Liver (tissue), 9 donors: ENCODE measurements around the gene SERPINA10. TPM values are rescaled to one million over a fixed set of nuclear protein-coding genes. Genes with fewer than 3 reads are reported as not detected.

Source experiments
- DNase-seq: peaks from one replicate; pipeline ENCODE4 v3.0.0-alpha.2; 2017; ENCODE audit warnings: low spot score
- H3K27ac ChIP-seq, 2 donors: one replicate each; pipeline ENCODE4 v1.7.0; 2013; ENCODE audit warnings: inconsistent platforms in 2 of 2, low read length in 2 of 2, control low read depth in 1 of 2, low read depth in 1 of 2, mild to moderate bottlenecking in 1 of 2
- H3K27me3 ChIP-seq, 4 donors: one replicate each; pipeline versions ENCODE4 v1.6.1 to v1.7.0; 2013; ENCODE audit warnings: low read length in 3 of 4, inconsistent platforms in 1 of 4, mild to moderate bottlenecking in 1 of 4, moderate library complexity in 1 of 4; ENCODE audit not compliant: control insufficient read depth in 4 of 4, insufficient read depth in 4 of 4
- H3K36me3 ChIP-seq, 4 donors: one replicate each; pipeline versions ENCODE4 v1.6.1 to v1.7.0; 2013; ENCODE audit warnings: low read length in 3 of 4, mild to moderate bottlenecking in 3 of 4, low read depth in 1 of 4, moderate library complexity in 1 of 4; ENCODE audit not compliant: control insufficient read depth in 4 of 4, insufficient read depth in 3 of 4
- H3K4me1 ChIP-seq, 4 donors: one replicate each; pipeline versions ENCODE4 v1.6.1 to v1.7.0; 2013; ENCODE audit warnings: low read length in 3 of 4, mild to moderate bottlenecking in 3 of 4, moderate library complexity in 1 of 4; ENCODE audit not compliant: control insufficient read depth in 4 of 4, insufficient read depth in 4 of 4
- H3K4me3 ChIP-seq, 3 donors: one replicate each; pipeline versions ENCODE4 v1.6.1 to v1.7.0; 2013; ENCODE audit warnings: low read length in 3 of 3, control low read depth in 1 of 3, low read depth in 1 of 3, mild to moderate bottlenecking in 1 of 3
- H3K9ac ChIP-seq, 2 donors: one replicate each; pipeline ENCODE4 v1.7.0; 2013; ENCODE audit warnings: low read length in 2 of 2, mild to moderate bottlenecking in 2 of 2, moderate library complexity in 2 of 2, control low read depth in 1 of 2, low read depth in 1 of 2
- H3K9me3 ChIP-seq, 4 donors: one replicate each; pipeline versions ENCODE4 v1.6.1 to v1.7.0; 2013; ENCODE audit warnings: low read length in 3 of 4; ENCODE audit not compliant: control insufficient read depth in 4 of 4
- FOXA1 ChIP-seq: IDR thresholded peaks from 2 replicates; pipeline ENCODE4 v1.6.1; 2016; ENCODE audit warnings: antibody characterized with exemption
- GABPA ChIP-seq, 2 donors: IDR thresholded peaks in 1 of 2; conservative IDR thresholded peaks in 1 of 2; 2 replicates each; pipeline ENCODE4 v1.6.1; 2016; ENCODE audit warnings: antibody characterized with exemption in 2 of 2, mild to moderate bottlenecking in 1 of 2, moderate library complexity in 1 of 2
- HNF4A ChIP-seq, 2 donors: conservative IDR thresholded peaks; 2 replicates each; pipeline ENCODE4 v1.6.1; 2016; ENCODE audit warnings: antibody characterized with exemption in 2 of 2, mild to moderate bottlenecking in 2 of 2
- HNF4G ChIP-seq: IDR thresholded peaks from 2 replicates; pipeline ENCODE4 v1.6.1; 2016; ENCODE audit warnings: antibody characterized with exemption
- JUND ChIP-seq, 2 donors: IDR thresholded peaks; 2 replicates each; pipeline ENCODE4 v1.6.1; 2016; ENCODE audit warnings: antibody characterized with exemption in 2 of 2
- NR2F2 ChIP-seq: IDR thresholded peaks from 2 replicates; pipeline ENCODE4 v1.6.1; 2016; ENCODE audit warnings: antibody characterized with exemption
- RAD21 ChIP-seq, 2 donors: IDR thresholded peaks; 2 replicates each; pipeline ENCODE4 v1.6.1; 2016; ENCODE audit warnings: antibody characterized with exemption in 2 of 2, mild to moderate bottlenecking in 2 of 2
- REST ChIP-seq: IDR thresholded peaks from 2 replicates; pipeline ENCODE4 v1.6.1; 2016; ENCODE audit warnings: antibody characterized with exemption, mild to moderate bottlenecking
- RXRA ChIP-seq, 2 donors: IDR thresholded peaks; 2 replicates each; pipeline ENCODE4 v1.6.1; 2017 to 2018; ENCODE audit warnings: antibody characterized with exemption in 2 of 2, mild to moderate bottlenecking in 1 of 2
- SP1 ChIP-seq: IDR thresholded peaks from 2 replicates; pipeline ENCODE4 v1.6.1; 2018; ENCODE audit warnings: antibody characterized with exemption, mild to moderate bottlenecking
- TAF1 ChIP-seq: conservative IDR thresholded peaks from 2 replicates; pipeline ENCODE4 v1.6.1; 2016; ENCODE audit warnings: antibody characterized with exemption, mild to moderate bottlenecking
- YY1 ChIP-seq: IDR thresholded peaks from 2 replicates; pipeline ENCODE4 v1.6.1; 2016; ENCODE audit warnings: antibody characterized with exemption, mild to moderate bottlenecking
- WGBS: extraction: QIAGEN DNeasy Blood & Tissue Kit; methylation state at CpG from one replicate; pipeline ENCODE4 v1.1.7; 2013; 5-methylcytosine and 5-hydroxymethylcytosine counted together
- polyA plus RNA-seq, 2 donors: library from polyadenylated mRNA; stranded (reverse) in 1 of 2; unstranded in 1 of 2; fragments of 200-250 nt in 1 of 2; fragments of >200 nt in 1 of 2; fragmentation: Nextera tagmentation in 1 of 2; extraction: Ambion mirVana in 1 of 2; gene quantifications; one replicate each; pipeline versions ENCODE4 v1.2.1 to v1.2.3, GENCODE V29; 2013 to 2015
- total RNA-seq, 2 donors: library from RNA; depleted of rRNA; stranded (reverse); fragments of >200 nt; gene quantifications; one replicate each; pipeline ENCODE4 v1.2.3, GENCODE V29; 2014
- TF ChIP-seq, protein P1 (sequence below): fragments of 150-350 bp; IDR thresholded peaks from 2 replicates; pipeline ENCODE4 v1.5.1; 2017; ENCODE audit warnings: improper control_type of control experiment, low read depth, low read length; ENCODE audit not compliant: missing input control
- TF ChIP-seq, protein P2 (sequence below): IDR thresholded peaks from 2 replicates; pipeline ENCODE4 v1.6.1; 2016; ENCODE audit warnings: antibody characterized with exemption
- TF ChIP-seq, protein P3 (sequence below): IDR thresholded peaks from 2 replicates; pipeline ENCODE4 v1.6.1; 2016; ENCODE audit warnings: antibody characterized with exemption
- donor health status: healthy.
- donor health status: healthy.
- donor health status: healthy.
- donor health status: healthy.
- donor health status: healthy.

SERPINA10 gene
- total and polyA plus RNA-seq, 4 donors, result 105 to 363 (median 194) TPM

GRCh38 chr14:94329857-94330256 lies 36.8 kb upstream of the SERPINA10 start:
- Histone ChIP-seq H3K4me1 (peaks cover 2 to 18% (median 13%) of the 10 kb centered on the region in 4 donors), H3K27ac (no peak overlapping the region), H3K27me3 (no peaks in the 10 kb centered on the region), H3K4me3 (no peak overlapping the region), H3K9ac (no peak overlapping the region), H3K9me3 (no peaks in the 10 kb centered on the region), H3K36me3 (no peaks in the 10 kb centered on the region)
- DNase-seq, result peak; percentile 31
- peak in 1 of 2 donors; percentile 24 for TF ChIP-seq RAD21 (IDR thresholded peaks at IDR 0.05)
- TF ChIP-seq TAF1, result no peak
- 81% methylated on average over 4 of the region's 4 CpGs for WGBS

GRCh38 chr14:94328196-94328595 lies 35.1 kb upstream of the SERPINA10 start:
- no peaks in the 10 kb centered on the region for H3K36me3 ChIP-seq
- TF ChIP-seq GABPA (IDR thresholded peaks at IDR 0.05 in 1 of 2, conservative IDR thresholded peaks at IDR 0.05 in 1 of 2), result no peak
- TF ChIP-seq HNF4G, result no peak
- TF ChIP-seq NR2F2, result no peak
- TF ChIP-seq, protein P1, sequence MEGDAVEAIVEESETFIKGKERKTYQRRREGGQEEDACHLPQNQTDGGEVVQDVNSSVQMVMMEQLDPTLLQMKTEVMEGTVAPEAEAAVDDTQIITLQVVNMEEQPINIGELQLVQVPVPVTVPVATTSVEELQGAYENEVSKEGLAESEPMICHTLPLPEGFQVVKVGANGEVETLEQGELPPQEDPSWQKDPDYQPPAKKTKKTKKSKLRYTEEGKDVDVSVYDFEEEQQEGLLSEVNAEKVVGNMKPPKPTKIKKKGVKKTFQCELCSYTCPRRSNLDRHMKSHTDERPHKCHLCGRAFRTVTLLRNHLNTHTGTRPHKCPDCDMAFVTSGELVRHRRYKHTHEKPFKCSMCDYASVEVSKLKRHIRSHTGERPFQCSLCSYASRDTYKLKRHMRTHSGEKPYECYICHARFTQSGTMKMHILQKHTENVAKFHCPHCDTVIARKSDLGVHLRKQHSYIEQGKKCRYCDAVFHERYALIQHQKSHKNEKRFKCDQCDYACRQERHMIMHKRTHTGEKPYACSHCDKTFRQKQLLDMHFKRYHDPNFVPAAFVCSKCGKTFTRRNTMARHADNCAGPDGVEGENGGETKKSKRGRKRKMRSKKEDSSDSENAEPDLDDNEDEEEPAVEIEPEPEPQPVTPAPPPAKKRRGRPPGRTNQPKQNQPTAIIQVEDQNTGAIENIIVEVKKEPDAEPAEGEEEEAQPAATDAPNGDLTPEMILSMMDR, result no peak
- TF ChIP-seq JUND (IDR thresholded peaks at IDR 0.05), result no peak
- TF ChIP-seq SP1, result no peak
- no peak for TF ChIP-seq RXRA (IDR thresholded peaks at IDR 0.05)
- no peak for TF ChIP-seq FOXA1
- TF ChIP-seq, protein P2, sequence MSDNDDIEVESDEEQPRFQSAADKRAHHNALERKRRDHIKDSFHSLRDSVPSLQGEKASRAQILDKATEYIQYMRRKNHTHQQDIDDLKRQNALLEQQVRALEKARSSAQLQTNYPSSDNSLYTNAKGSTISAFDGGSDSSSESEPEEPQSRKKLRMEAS, result no peak
- no peak for TF ChIP-seq RAD21 (IDR thresholded peaks at IDR 0.05)
- TF ChIP-seq, protein P3, sequence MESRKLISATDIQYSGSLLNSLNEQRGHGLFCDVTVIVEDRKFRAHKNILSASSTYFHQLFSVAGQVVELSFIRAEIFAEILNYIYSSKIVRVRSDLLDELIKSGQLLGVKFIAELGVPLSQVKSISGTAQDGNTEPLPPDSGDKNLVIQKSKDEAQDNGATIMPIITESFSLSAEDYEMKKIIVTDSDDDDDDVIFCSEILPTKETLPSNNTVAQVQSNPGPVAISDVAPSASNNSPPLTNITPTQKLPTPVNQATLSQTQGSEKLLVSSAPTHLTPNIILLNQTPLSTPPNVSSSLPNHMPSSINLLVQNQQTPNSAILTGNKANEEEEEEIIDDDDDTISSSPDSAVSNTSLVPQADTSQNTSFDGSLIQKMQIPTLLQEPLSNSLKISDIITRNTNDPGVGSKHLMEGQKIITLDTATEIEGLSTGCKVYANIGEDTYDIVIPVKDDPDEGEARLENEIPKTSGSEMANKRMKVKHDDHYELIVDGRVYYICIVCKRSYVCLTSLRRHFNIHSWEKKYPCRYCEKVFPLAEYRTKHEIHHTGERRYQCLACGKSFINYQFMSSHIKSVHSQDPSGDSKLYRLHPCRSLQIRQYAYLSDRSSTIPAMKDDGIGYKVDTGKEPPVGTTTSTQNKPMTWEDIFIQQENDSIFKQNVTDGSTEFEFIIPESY, result no peak
- H3K27ac ChIP-seq, result no peak overlapping the region
- H3K27me3 ChIP-seq, result no peaks in the 10 kb centered on the region
- DNase-seq, result no peak
- H3K9me3 ChIP-seq, result no peaks in the 10 kb centered on the region
- no peak overlapping the region for H3K9ac ChIP-seq
- peaks cover 2 to 28% (median 20%) of the 10 kb centered on the region in 4 donors for H3K4me1 ChIP-seq
- WGBS, result 95% methylated on average over 2 of the region's 2 CpGs
- H3K4me3 ChIP-seq, result no peak overlapping the region

GRCh38 chr14:94322648-94323570 lies 29.8 kb upstream of the SERPINA10 start, which contains the start of gene SERPINA6:
Gene SERPINA6 (minus strand): TSS chr14:94323336. CDS start chr14:94314648, 8,688 bp downstream.
- no peaks in the 10 kb centered on the region for H3K27me3 ChIP-seq
- 27% methylated on average over 15 of the region's 15 CpGs for WGBS
- H3K36me3 ChIP-seq, result no peaks in the 10 kb centered on the region
- DNase-seq, result peak; percentile 52
- H3K4me1 ChIP-seq, result peaks cover 0 to 33% (median 16%) of the 10 kb centered on the region in 4 donors
- H3K27ac ChIP-seq, result peak within 1 kb of the TSS; percentile 96 to 97
- no peaks in the 10 kb centered on the region for H3K9me3 ChIP-seq
- H3K4me3 ChIP-seq, result peak within 1 kb of the TSS; percentile 56 to 86 (median 77)
- peak within 1 kb of the TSS; percentile 30 to 85 for H3K9ac ChIP-seq
- TF ChIP-seq HNF4A (conservative IDR thresholded peaks at IDR 0.05) (peak; percentile 63 to 74), RXRA (IDR thresholded peaks at IDR 0.05) (peak; percentile 77 to 91), FOXA1 (peak; percentile 95), REST (peak; percentile 89), HNF4G (peak; percentile 2), JUND (IDR thresholded peaks at IDR 0.05) (peak; percentile 17 to 59), NR2F2 (no peak), GABPA (IDR thresholded peaks at IDR 0.05 in 1 of 2, conservative IDR thresholded peaks at IDR 0.05 in 1 of 2) (no peak), YY1 (peak; percentile 82), RAD21 (IDR thresholded peaks at IDR 0.05) (peak; percentile 41 to 45)
- TF ChIP-seq, protein P3, result peak; percentile 71
